H1 (cell line): ENCODE measurements around the gene PLEKHM1. TPM values are rescaled to one million over a fixed set of nuclear protein-coding genes. Genes with fewer than 3 reads are reported as not detected.

Experiments used
- polyA plus RNA-seq, 7 experiments: library from polyadenylated mRNA; depleted of rRNA in 3 of 7; stranded (reverse) in 5 of 7; unstranded in 2 of 7; fragments of >200 nt in 5 of 7; fragments of 200-250 nt in 2 of 7; gene quantifications; 1 replicate in 5 of 7; 2 replicates in 1 of 7; 4 replicates in 1 of 7; pipeline versions ENCODE4 v1.2.1 to v1.2.3, GENCODE V29; 2011 to 2013; ENCODE audit warnings: missing spikeins in 2 of 7, mixed read lengths in 2 of 7
- small RNA-seq: library from polyadenylated mRNA; stranded (forward); fragments of <200 nt; extraction: miRNeasy Mini kit (QIAGEN cat#:217004); gene quantifications from one replicate; pipeline ENCODE3, GENCODE V24; 2013; ENCODE audit not compliant: insufficient read depth
- total RNA-seq: library from RNA; stranded (reverse); fragmentation: NEBNext Ultra II Directional; extraction: Animal tissue kit (Norgen Biotek cat#: 25700); gene quantifications from 2 replicates; pipeline ENCODE4 v1.2.1, GENCODE V29; 2021

The PLEKHM1 gene
- total and polyA plus RNA-seq, 2 of the 8 experiments (the other 6 are each of a cell fraction or from before 2014, with no cell fraction given), result 7.6 to 17.9 TPM

Small RNA genes within 50 kb of the gene (small RNA-seq; reads per million reads assigned to genes)
- not detected for gene RF00017

Other genes with a start within 250 kb of the PLEKHM1 start
- gene SPATA32, start 228.6 kb downstream of the PLEKHM1 start, total RNA-seq, result not detected in 2 replicates
- gene SPATA32, start 228.6 kb downstream of the PLEKHM1 start, polyA plus RNA-seq (2011; rRNA removed), result 0.11 and 0.24 TPM in 2 replicates
- 6.1 and 6.7 TPM in 2 replicates for gene MAP3K14, start 173.7 kb downstream of the PLEKHM1 start, total RNA-seq
- 5.2 and 6.4 TPM in 2 replicates for gene MAP3K14, start 173.7 kb downstream of the PLEKHM1 start, polyA plus RNA-seq (2011; rRNA removed)
- gene ARHGAP27, start 57.9 kb downstream of the PLEKHM1 start, total RNA-seq, result 13.1 TPM in 2 replicates
- 11.6 and 15.9 TPM in 2 replicates for gene ARHGAP27, start 57.9 kb downstream of the PLEKHM1 start, polyA plus RNA-seq (2011; rRNA removed)